Fibroblast of lung (primary cell): ENCODE data around the gene SULF2. TPM values are rescaled to one million over a fixed set of nuclear protein-coding genes. Genes with fewer than 3 reads are reported as not detected.

Experiments used
- DNase-seq, 2 donors: peaks; one replicate each; pipeline versions ENCODE4 v3.0.0 to v3.0.0-alpha.2; 2010; ENCODE audit warnings: low read depth in 2 of 2
- H2AFZ ChIP-seq: 2 replicates; pipeline ENCODE4 v1.5.1; 2012; ENCODE audit warnings: low read length, control low read depth, inconsistent platforms
- H3K27ac ChIP-seq: 2 replicates; pipeline ENCODE4 v1.5.1; 2011; ENCODE audit warnings: low read length, control low read depth; ENCODE audit not compliant: insufficient read depth
- H3K27me3 ChIP-seq: 2 replicates; pipeline ENCODE4 v1.5.1; 2011; ENCODE audit warnings: mild to moderate bottlenecking, low read length; ENCODE audit not compliant: control insufficient read depth, insufficient read depth
- H3K36me3 ChIP-seq: 2 replicates; pipeline ENCODE4 v1.5.1; 2011; ENCODE audit warnings: low read length; ENCODE audit not compliant: control insufficient read depth, insufficient read depth
- H3K4me1 ChIP-seq: 2 replicates; pipeline ENCODE4 v1.5.1; 2011; ENCODE audit warnings: low read length; ENCODE audit not compliant: control insufficient read depth, insufficient read depth; ENCODE audit errors: extremely low read depth
- H3K4me2 ChIP-seq: 2 replicates; pipeline ENCODE4 v1.5.1; 2011; ENCODE audit warnings: low read length, control low read depth; ENCODE audit not compliant: insufficient read depth; ENCODE audit errors: extremely low read depth
- H3K4me3 ChIP-seq, 4 experiments: fragments of 200-600 bp in 1 of 4; sonication (generic) in 1 of 4; replicated peaks in 1 of 4; 2 replicates each; pipeline ENCODE4 v1.5.1; 2011 to 2016; ENCODE audit warnings: low read length in 4 of 4, low read depth in 3 of 4, mild to moderate bottlenecking in 3 of 4, control low read depth in 2 of 4, inconsistent platforms in 1 of 4, mixed read lengths in 1 of 4; ENCODE audit not compliant: insufficient read depth in 1 of 4; ENCODE audit errors: control extremely low read depth in 1 of 4
- H3K79me2 ChIP-seq: 2 replicates; pipeline ENCODE4 v1.5.1; 2012; ENCODE audit warnings: mild to moderate bottlenecking, low read length, inconsistent platforms; ENCODE audit not compliant: control insufficient read depth, insufficient read depth
- H3K9ac ChIP-seq: 2 replicates; pipeline ENCODE4 v1.5.1; 2011; ENCODE audit warnings: mild to moderate bottlenecking, low read length, control low read depth; ENCODE audit not compliant: insufficient read depth
- H3K9me3 ChIP-seq: 2 replicates; pipeline ENCODE4 v1.5.1; 2012; ENCODE audit warnings: low read depth, low read length; ENCODE audit not compliant: control insufficient read depth, insufficient read depth
- H4K20me1 ChIP-seq: 2 replicates; pipeline ENCODE4 v1.5.1; 2011; ENCODE audit warnings: low read length; ENCODE audit not compliant: control insufficient read depth, insufficient read depth; ENCODE audit errors: extremely low read depth
- EZH2 ChIP-seq: IDR thresholded peaks from 2 replicates; pipeline ENCODE4 v1.5.1; 2012; ENCODE audit warnings: low read length, control low read depth, mild to moderate bottlenecking; ENCODE audit errors: missing control alignments
- polyA plus RNA-seq, 2 donors: library from polyadenylated mRNA; depleted of rRNA in 1 of 2; stranded (reverse) in 1 of 2; unstranded in 1 of 2; fragments of >200 nt; gene quantifications; 2 replicates each; pipeline ENCODE4 v1.2.1, GENCODE V29; 2011 to 2012; ENCODE audit warnings: missing spikeins in 1 of 2
- total RNA-seq: library from RNA; depleted of rRNA; stranded (reverse); fragments of >200 nt; gene quantifications from 2 replicates; pipeline ENCODE4 v1.2.1, GENCODE V29; 2014
- TF ChIP-seq, protein P1 (sequence below), 2 donors: IDR thresholded peaks in 1 of 2; conservative IDR thresholded peaks in 1 of 2; 1 replicate in 1 of 2; 2 replicates in 1 of 2; pipeline ENCODE4 v1.5.1; 2011 to 2012; ENCODE audit warnings: low read length in 2 of 2, control low read depth in 1 of 2, inconsistent platforms in 1 of 2, low read depth in 1 of 2, mild to moderate bottlenecking in 1 of 2

Gene SULF2
- total and polyA plus RNA-seq, 2 donors (not counting 1 experiment from before 2014, with no cell fraction given), result 0.26 to 9.6 TPM

DNA sequence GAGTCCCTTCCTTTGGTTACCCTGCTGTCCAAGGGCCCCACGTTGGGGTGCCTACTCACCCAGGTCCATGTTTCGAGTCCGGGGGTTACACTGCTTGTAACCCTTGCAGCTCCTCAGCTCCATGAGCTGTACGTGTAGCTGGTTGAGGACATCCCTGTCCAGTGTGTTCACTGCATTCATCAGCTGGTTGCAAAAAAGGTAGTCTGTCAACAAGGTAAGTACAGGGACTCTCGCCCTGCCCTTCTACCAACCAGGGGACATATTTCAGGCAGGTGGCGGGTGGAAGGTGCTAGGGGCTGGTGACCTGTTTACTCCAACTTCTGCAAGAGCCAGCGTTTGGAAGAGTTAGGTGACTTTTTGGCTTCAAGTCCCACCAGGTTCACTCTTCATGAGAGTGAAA lies 123.6 kb downstream of the SULF2 start:
- no peak for DNase-seq
- no peak overlapping the region for H3K9ac ChIP-seq

DNA sequence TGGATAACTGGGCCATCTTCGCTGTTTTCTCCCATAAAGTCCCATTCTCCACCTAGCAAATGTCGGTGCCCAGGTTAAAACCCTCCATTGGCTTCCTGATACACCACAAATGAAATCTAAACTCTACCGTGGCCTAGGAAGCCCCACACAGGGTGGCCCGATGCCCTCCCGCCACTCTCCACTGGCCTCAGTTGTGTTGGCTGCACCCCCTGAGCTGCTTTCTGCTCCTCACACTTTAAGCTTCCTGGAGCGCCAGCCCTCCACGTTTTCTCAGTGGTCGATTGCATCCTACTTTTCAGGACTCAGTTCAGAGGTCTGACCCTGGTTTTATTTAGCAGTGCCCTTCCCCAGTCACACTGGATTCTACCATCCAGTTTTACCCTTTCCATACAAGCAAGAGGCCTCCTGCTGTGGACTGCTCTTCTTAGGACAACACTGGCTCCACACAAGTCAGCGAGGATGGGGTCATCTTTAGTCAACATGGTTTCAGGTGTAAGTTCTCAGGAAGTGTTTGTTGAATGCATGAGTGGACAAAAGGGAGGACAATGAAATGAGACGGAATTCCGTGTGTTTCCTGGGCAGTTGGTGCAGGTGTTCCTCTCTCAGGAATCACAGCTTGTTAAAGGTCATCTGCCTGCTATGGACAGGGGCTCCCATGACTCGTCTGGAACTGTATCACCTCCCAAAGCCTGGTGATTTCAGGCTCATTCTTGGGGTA lies 124.1 kb downstream of the SULF2 start:
- H2AFZ ChIP-seq, result no peak overlapping the region
- H3K4me1 ChIP-seq, result no peaks in the 10 kb centered on the region
- no peak overlapping the region for H3K27ac ChIP-seq
- H3K27me3 ChIP-seq, result no peaks in the 10 kb centered on the region
- no peak overlapping the region for H3K9ac ChIP-seq
- H3K4me2 ChIP-seq, result no peak overlapping the region
- no peaks in the 10 kb centered on the region for H3K79me2 ChIP-seq
- TF ChIP-seq EZH2, result no peak
- TF ChIP-seq, protein P1, sequence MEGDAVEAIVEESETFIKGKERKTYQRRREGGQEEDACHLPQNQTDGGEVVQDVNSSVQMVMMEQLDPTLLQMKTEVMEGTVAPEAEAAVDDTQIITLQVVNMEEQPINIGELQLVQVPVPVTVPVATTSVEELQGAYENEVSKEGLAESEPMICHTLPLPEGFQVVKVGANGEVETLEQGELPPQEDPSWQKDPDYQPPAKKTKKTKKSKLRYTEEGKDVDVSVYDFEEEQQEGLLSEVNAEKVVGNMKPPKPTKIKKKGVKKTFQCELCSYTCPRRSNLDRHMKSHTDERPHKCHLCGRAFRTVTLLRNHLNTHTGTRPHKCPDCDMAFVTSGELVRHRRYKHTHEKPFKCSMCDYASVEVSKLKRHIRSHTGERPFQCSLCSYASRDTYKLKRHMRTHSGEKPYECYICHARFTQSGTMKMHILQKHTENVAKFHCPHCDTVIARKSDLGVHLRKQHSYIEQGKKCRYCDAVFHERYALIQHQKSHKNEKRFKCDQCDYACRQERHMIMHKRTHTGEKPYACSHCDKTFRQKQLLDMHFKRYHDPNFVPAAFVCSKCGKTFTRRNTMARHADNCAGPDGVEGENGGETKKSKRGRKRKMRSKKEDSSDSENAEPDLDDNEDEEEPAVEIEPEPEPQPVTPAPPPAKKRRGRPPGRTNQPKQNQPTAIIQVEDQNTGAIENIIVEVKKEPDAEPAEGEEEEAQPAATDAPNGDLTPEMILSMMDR (conservative IDR thresholded peaks at IDR 0.05 in 1 of 2, IDR thresholded peaks at IDR 0.05 in 1 of 2; ENCODE audit: low read depth in 1 of 2, low read length in 2 of 2), result no peak
- no peak overlapping the region for H3K4me3 ChIP-seq
- no peaks in the 10 kb centered on the region for H3K36me3 ChIP-seq
- no peak for DNase-seq
- H3K9me3 ChIP-seq, result no peaks in the 10 kb centered on the region
- H4K20me1 ChIP-seq, result no peaks in the 10 kb centered on the region

More for the DNA sequence above, 123.6 kb downstream of the SULF2 start:
- H3K27me3 ChIP-seq, result no peaks in the 10 kb centered on the region
- H3K9me3 ChIP-seq, result no peaks in the 10 kb centered on the region
- no peak overlapping the region for H3K4me3 ChIP-seq
- H3K79me2 ChIP-seq, result no peaks in the 10 kb centered on the region
- TF ChIP-seq EZH2, result no peak
- H3K4me1 ChIP-seq, result no peaks in the 10 kb centered on the region
- no peaks in the 10 kb centered on the region for H4K20me1 ChIP-seq
- H3K27ac ChIP-seq, result no peak overlapping the region
- no peaks in the 10 kb centered on the region for H3K36me3 ChIP-seq
- no peak overlapping the region for H3K4me2 ChIP-seq
- no peak overlapping the region for H2AFZ ChIP-seq

DNA sequence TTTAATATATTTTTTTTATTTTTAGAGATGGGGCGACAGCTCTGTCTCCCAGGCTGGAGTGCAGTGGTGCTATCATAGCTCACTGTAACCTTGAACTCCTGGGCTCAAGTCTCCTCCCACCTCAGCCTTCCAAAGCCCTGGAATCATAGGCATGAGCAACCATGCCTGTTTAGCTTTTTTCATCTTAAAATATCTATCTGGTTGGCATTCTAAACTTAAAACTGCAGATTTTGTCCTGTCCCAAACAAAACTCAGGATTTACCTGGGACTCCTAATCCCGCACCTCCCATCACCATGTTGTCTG lies 124.7 kb downstream of the SULF2 start:
- Histone ChIP-seq H3K36me3 (no peaks in the 10 kb centered on the region), H2AFZ (no peak overlapping the region), H4K20me1 (no peaks in the 10 kb centered on the region), H3K9me3 (no peaks in the 10 kb centered on the region), H3K27ac (no peak overlapping the region), H3K4me2 (no peak overlapping the region), H3K4me3 (no peak overlapping the region), H3K4me1 (no peaks in the 10 kb centered on the region), H3K27me3 (no peaks in the 10 kb centered on the region), H3K79me2 (no peaks in the 10 kb centered on the region), H3K9ac (no peak overlapping the region)
- DNase-seq, result no peak
- TF ChIP-seq EZH2, result no peak
- TF ChIP-seq, protein P1 (conservative IDR thresholded peaks at IDR 0.05 in 1 of 2, IDR thresholded peaks at IDR 0.05 in 1 of 2; ENCODE audit: low read depth in 1 of 2, low read length in 2 of 2), result no peak
